Stimulated activated CD8-positive, alpha-beta memory T cell treated with anti-CD3 and anti-CD28 coated beads, Interleukin-12 subunit alpha, Interleukin-12 subunit beta, amount 100 ng/mL, for 24 hours (primary cell): ENCODE measurements around the gene GRM7.

Experiments used
- DNase-seq: peaks from one replicate; pipeline ENCODE4 v3.0.0-alpha.2; 2020; ENCODE audit errors: extremely low read depth

The GRM7 gene

DNA sequence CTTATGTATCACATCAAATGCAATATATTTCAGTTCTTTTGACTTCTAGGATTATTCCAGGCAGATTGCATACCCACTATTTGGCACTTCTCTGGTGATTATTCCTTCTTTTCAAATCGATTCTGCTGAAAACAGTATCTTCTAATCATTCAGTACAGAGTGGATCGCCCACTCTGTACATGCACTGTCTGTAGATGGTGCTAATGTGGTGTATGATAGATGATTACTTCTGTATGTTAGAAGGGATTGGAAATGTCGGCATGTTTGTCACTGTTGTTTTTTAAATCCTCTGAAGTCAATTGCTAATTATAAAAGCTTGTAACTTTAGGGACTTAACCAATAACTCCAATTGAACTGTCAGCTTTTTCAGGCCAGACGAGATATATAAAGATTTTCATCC is 642.5 kb downstream of the GRM7 start:
- DNase-seq: no peak

DNA sequence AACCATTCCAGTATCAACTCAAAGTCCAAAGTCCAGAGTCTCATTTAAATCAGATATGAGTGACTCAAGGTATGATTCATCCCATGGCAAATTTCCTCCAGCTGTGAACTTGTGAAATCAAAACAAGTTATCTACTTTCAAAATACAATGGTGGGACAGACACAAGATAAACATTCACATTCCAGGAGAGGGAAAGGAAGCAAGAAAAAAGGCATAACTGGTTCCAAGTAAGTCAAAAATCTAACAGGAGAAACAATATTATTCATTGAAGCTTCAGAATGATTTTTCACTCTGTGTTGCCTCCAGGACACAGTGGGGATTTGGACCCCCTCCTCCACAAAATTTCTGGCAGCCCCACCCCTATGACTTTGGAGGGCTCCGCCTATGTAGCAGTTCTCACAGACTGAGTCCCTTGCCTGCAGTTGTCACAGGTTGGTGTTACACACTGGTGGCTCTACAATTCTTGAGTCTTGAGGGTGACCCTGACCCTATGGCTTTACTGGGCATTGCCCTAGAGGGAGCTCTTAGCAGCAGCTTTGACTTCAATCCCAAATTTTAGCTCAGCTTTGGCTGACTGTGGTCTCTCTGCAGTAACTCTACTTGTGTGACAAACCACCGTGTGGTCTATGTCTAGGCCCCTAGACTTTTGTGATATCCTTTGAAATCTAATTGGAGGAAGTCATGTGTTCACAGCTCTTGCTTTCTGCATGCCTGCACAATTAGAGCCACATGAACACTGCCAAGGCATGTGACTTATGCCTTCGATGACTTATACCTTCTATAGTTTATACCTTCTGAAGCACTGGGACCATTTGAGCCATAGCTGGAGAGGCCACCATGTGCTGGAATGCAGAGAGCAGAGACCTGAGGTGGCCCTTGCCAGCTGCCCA is 644.2 kb downstream of the GRM7 start:
- DNase-seq: no peak

DNA sequence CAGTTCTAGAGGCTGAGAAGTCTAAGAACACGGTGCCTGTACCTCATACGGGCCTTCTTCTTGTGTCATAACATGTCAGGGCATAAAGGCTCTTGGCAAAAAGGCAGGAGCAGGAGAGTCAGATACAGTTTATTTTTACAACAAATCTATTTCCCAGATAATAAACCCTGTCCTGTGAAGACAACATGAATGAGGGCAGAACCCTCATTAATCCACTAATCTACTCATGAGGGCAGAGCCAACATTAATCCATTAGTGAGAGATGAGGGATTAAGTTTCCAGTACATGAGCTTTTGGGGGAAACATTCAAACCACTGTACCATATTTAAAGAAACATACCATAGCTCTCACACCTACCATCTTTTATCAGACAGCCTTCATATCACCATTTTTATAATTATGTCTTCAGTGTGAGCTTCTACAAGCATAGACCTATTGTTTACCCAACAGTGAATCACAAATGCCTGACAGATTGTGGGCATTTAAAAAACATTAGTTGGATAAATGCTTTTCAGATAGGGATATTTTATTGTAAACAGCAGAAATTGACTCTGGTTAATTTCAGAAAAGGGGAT is 645.8 kb downstream of the GRM7 start:
- DNase-seq: no peak

DNA sequence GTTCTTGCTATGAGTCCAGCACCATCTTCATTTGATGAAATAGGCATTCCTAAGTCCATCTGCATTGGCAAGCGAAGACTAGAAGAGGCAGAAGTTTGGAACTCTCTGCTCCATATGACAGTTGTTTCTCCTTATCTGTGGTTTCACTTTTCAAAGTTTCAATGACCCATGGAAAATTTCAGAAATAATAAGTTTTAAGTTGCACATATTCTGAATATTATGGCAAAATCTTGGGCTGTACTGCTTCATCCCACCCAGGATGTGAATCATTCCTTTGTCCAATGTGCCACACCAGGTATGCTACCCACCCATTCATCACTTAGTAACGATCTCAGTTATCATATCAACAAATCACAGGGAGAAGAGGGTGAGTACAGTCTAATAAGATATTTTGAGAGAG is 647.9 kb downstream of the GRM7 start:
- DNase-seq: no peak

DNA sequence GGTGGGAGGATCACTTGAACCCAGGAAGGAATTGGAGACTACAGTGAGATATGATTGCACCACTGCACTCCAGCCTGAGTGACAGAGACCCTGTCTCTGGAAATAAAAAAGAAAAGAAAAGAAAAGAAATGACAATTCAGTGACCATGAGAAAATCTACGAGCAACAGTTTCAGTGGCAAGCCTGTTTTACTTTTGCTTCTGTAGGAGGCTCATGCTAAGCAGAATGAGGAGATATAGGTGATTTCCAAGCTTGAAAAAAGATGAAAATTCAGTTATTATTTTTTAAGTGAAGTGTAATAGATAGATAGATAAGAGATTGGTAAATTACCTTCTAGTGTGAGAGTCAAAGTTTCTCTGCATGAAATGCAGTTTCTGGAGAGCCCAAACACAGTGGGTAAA is 651.1 kb downstream of the GRM7 start:
- DNase-seq: no peak

DNA sequence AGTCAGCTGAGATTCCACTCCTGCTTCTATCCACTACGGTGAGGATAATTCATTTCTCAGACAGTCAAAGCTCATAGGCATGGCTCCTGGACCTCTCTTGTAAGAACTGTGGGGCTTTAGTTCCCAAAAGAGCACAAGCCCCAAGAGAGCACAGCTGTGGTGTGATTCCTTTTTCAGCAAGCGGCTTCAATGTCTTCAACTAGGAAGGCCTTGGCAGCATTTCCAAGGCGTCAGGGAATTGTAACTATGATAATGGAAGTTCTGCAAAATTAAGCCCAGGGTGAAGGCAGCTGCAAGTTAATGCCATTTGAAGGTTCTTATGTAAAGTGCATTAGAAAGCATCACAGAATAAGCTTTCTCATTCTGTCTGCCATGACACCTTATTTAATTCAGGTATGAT is 657.1 kb downstream of the GRM7 start:
- DNase-seq: no peak

DNA sequence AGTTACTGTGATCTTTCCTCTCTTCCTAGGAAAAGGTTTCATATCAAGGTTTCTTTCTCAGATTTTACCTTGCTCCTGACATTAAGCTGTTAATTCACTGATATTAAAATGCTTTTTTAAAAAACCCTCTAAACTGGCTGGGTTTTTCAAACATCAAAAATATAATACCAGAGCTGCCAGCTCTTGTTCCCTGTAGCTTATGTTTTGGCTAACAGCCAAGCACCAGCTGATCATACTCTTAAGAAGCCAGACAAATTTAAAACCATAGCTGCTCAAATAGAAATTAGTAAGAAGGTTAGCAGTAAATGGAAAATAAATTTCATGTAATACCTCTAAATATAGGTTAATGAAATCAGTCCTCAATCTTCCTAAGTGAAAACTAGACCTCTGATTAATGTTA is 657.5 kb downstream of the GRM7 start:
- no peak for DNase-seq

DNA sequence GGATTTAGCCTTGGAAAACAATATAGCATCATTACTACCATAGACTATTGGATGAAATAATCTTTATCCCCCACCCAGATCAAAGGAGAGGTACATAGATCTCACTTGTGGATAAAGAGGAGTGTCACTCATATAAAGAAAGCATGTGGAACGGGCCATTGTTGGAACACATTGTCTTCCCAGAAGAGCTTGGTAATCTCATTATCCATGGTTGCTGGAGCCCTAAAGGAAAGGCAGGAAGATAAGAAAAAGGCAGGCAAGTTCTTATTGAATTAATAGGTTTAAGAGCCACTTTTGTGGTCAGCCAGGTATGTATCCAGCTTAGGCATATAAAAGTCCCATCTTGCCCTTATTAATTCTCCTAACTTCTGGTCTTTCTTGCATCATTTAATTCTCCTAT is 659.1 kb downstream of the GRM7 start:
- no peak for DNase-seq

DNA sequence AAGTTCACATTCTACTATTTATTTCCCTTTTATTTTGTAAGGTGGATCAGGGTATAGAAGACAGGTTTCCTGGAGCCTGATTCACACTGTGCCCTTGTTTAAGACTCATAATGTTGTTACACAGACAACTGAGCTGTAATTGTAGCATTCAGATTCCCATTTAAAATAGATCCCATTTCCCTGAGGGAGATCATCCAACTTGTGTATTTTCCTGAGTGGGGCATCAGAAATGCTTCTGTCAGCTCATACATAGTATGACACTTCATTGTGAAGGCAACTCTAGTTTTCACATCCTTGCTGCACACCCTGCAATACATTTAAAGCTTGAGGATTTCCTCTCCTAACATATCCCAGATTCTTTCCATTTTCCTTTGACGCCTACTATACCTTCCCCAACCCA is 659.7 kb downstream of the GRM7 start:
- no peak for DNase-seq

DNA sequence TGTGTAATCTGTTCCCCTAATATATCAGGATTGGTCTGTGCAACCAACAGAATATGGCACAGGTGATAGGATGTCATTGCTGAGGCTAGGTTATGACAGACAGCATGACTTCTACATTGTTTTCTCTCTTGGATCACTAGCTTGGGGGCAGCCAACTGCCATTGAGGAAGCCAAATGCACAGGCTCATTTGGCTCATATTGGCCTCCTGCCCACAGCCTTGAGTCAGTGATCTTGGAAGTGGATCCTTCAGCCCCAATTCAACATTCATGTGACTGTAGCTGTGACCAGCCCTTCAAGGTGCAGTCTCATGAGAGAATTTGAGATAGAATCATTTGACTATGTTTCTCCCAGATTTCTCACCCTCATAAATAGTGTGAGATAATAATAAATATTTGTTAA is 675.6 kb downstream of the GRM7 start:
- no peak for DNase-seq

DNA sequence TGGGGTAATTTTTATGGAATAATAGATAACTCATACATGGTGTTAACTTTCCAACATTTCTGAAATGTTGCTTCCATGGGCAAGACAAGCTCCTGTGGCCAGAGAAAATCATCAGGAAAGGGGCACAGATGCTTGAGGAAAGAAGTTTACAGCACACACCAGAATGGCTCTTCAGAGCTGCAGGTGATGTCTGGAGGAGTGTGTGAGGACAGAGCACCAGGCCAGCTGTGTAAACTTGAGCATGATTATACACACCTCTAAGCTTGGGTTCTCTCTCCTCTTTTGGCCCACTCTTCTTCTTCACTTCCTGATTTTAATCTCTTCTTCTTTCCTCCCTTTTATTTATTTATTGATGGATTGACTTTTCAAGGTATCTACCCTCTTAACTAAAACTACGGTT is 676.0 kb downstream of the GRM7 start:
- DNase-seq: no peak

DNA sequence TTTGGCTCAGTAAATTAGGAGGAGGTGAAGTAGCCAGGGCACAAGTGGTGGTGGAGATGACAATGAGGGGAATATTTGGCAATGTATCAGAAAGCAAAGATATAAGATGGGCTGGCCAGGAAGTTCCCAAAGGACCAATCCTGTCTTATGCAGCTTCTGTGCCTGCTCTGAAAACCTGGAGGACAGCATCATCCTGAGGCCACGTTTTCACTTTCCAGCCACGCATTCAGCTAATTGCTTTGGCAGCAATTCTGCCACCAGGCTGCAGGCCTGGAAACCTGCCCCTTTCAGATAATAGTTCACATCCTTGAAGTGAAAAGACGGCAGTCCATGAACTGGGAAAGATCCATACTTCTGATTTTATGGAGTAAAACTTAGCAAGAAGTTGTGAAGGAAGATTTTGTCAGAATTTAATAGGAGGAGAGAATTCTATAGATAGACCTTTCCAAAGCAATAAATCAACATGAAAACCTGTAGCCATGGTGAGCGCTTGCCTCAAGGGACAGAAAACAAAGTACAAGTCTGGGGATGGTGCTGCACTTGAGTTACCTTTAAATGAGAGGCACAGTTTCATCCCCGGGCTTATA is 682.5 kb downstream of the GRM7 start:
- DNase-seq: no peak

DNA sequence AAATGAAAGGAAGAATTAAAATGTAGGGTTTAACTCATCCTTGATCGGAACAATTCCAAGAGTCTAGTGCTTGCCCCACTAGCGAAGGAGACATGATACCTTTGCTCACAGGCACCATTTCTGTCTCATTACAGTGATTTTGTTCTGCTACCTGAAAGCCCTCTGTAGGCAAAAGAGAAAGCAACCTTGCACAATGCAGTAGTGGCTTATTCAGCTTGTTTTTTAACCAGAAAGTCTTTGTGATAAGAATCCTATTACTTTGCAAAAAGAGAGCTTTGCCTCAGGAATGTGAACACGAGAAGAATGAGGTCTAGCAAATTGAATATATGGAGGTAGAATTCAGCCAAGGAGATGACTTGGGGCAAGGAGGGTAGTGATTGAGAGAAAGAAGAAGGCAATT is 684.4 kb downstream of the GRM7 start:
- DNase-seq: no peak

DNA sequence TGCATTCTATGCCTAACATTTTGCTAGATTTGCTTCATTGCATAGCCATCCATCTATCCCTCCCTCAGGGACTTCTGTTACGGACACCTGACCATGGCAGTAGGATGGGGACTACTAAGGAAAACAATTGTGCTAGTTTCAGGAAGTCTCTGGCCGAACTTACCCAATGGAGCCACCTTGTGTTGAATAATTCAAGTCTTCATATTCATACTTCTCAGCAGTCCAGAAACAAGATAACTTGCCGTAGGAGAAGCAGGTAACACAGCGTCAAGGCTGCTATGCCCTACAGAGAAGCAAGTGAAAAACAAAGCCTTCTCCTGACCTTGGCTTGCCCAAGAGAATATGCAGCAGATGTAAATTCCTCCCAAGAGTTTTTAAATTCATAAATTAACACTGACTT is 685.3 kb downstream of the GRM7 start:
- DNase-seq: no peak

DNA sequence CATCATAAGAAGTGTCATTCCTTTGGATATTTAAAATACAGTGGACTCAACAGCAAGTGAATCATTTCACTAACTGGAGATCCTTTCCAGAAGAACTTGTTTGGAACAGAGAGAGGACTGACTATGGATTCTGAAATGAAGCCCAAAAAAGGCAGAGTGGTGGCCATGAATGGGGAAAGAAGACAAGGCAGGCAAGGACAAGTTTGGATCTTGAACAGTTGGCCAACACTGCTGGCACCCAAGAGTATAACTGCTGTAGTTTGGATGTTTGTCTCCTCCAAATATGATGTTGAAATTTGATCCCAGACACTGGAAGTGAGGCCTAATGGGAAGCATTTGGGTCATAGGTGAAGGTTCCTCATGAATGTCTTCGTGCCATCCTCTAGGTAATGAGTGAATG is 686.9 kb downstream of the GRM7 start:
- no peak for DNase-seq

DNA sequence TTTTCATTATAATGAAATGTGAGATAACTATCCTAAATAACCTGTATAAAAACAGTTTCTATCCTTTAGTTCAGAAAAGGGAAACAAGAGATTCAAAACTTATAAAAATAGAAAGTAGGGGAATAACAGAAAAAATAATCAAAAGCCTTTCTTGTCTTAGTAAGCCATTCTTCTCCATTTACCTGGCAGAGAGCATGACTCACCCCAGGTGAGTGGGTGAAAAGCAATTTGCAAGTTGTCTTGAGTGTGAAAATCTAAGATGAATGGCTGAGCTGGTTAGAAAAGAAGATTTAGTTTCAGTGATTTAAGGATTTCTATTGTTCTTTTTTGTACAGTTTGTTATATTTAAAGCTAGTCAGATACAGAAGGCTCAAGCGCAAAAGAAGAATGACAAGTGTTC is 702.0 kb downstream of the GRM7 start:
- no peak for DNase-seq

DNA sequence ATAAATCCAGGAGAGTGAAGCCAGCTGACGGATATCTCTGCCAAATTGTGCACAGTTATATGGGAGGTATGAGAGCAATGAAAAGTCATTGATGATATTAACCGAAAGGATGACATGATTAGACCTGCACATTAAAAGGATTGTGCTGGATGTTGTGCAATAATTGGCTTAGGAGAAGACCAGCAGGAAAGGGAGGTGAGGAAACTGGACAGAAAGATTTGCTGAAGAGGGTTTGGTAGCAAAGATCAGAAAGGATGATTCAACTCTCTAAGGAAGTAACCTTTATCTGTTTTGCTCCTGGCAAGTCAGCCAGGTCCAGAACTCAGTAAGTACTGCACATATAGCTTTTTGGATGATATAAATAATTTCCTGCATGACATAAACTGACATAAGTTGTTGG is 704.7 kb downstream of the GRM7 start:
- DNase-seq: no peak

DNA sequence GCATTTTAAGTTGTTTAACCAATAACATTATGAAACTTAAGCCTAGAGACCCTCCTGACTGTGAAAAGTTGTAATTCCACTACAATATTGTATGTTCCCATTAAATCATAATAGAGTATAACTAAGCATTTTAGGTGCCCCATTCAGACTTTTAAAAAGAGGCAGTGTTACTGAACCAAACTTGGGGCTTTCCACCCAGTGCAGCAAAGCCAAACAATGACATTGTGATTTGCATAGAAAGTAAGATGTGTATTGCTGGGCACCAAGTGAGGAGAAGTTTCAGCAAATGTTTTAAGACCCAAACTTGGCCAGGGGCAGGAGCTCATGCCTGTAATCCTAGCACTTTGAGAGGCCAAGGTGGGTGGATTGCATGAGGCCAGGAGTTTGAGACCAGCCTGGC is 706.2 kb downstream of the GRM7 start:
- no peak for DNase-seq

DNA sequence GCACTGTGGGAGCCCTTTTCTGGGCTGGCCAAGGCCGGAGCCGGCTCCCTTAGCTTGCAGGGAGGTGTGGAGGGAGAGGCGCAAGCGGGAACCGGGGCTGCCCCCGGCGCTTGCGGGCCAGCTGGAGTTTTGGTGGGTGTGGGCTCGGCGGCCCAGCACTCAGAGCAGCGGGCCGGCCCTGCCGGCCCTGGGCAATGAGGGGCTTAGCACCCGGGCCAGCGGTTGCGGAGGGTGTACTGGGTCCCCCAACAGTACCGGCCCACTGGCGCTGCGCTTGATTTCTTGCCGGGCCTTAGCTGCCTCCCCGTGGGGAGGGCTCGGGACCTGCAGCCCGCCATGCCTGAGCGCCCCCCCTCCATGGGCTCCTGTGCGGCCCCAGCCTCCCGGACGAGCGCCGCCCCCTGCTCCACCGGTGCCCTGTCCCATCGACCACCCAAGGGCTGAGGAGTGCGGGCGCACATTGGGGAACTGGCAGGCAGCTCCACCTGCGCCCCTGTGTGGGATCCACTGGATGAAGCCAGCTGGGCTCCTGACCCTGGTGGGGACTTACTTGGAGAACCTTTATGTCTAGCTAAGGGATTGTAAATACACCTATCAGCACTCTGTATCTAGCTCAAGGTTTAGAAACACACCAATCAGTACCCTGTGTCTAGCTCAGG is 707.7 kb downstream of the GRM7 start:
- no peak for DNase-seq

DNA sequence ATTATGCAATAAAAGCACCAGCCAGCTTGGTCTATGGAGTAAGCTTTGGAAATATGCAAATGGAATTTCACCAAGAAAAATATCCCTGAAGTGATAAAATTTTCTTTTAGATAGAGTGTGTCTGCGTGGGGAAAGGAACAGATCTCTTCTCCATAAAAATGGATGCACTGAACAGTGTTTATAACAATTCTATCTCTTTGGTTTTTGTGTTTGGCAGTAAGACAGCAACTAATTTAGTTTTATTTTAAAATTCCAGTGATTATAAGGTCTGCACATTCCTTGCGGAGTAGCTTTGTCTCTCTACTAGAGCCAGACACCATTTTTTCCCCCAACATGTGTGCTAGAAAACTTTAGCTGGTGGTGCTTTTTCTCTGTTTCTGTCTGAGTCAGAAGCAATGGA is 712.4 kb downstream of the GRM7 start:
- DNase-seq: no peak

DNA sequence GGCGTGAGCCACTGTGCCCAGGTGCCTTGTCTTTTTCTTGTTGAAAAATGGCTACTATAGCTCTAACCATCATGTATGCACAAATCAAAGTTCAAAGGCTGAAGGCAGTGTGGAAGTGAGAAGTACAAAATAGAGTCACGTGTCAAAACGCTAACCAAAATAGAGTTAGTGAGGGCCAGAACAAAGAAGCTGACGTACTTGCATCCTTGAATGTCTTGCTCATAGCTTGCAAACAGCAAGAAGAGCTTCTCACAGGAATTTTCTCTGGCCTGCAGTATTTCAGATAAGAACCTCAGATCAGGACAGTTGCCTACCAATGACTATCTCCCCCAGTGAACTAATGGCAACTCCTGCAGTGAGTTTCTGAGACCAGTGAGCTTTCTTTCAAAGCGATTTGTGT is 713.5 kb downstream of the GRM7 start:
- DNase-seq: no peak

DNA sequence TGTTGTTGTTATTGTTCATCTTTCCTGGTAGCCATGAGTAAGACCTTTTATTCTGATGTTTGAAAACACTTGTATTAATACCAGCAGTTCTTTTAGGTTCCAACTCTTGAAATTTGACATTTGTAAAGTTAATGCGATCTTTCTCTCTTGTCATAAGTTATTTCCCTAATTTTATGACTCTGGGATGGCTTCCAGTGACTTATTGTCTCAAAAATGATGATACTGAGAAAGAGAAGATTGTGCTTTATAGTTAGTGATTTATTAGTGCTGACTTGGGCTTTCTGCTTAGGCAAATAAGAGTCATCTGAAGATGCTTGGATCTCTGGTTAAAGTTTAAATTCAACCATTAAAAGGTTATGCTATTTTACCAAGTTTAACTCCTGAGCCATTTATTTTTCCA is 715.2 kb downstream of the GRM7 start:
- no peak for DNase-seq

DNA sequence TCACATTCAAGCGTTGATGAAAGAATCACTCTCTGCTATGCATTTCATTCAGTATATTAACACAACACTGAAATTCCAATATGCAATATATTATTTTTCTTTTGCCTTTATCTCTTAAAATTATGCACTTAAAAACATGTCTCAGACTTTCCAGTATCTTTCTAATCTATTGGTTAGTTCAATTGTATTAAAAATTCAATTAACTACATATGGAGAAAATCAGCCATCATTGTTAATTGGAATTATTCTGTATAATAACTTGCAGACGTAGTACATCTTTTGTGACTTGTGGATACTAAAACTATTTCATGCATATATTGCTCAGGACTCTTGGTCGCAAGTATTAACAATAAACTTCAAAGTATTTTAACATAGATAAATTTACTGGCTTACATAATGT is 715.6 kb downstream of the GRM7 start:
- no peak for DNase-seq
